ENCODE results near the gene E2F6.

DNA sequence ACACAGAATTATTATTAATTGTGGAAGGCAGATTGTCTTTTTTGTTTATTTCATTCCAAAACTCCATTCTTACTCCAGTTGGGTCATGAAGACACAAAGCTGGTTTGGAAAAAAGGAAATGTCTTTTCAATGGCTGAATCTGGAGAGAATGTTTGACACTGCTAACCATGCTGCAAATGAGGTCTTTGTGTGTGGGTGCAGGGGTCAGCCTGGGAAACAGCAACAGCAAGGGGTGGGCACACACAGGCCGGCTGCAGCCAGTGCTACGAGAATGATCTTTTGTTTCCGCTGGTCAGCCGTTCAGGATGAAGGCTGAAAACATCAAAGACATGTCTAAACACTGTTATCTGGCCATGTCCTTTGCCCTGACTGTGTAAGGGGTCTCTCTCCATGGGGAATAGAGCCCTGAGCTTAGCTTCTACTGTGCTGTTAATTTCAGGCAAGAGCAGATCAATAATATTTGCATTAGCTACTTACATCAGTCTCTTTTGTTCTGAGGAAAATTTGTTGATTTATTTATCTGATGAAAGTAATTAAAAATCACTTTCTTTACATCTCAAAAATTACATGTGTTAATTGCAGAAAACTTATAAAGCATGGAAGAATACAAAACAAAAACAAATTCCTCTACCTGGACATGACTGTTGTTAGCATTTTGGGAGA is 33.3 kb upstream of the E2F6 start:
- TF ChIP-seq CTCF (IDR thresholded peaks at IDR 0.05; ENCODE audit: insufficient read depth, low read depth, low read length) (no peak), EZH2 (IDR thresholded peaks at IDR 0.05; ENCODE audit: insufficient read depth, low read length) (no peak)

Data from astrocyte (in vitro differentiated cells and primary cell).